CD4-positive, alpha-beta T cell (primary cell): ENCODE data around the gene STX1A. TPM values are rescaled to one million over a fixed set of nuclear protein-coding genes. Genes with fewer than 3 reads are reported as not detected.
"Not testable (repeated sequence)": the region's sequence is repeated elsewhere in the genome, so short reads cannot be mapped to it uniquely, and the experiment has no call there.

Experiments
- ATAC-seq: fragments of 200-7000 bp; cut with Tn5 transposase; one replicate; pipeline ENCODE4 v1.10.0; 2022; ENCODE audit warnings: mild to moderate bottlenecking; ENCODE audit not compliant: poor library complexity
- CTCF ChIA-PET: fragments of 350-600 bp; sonication (Branson Sonifier 250); formaldehyde crosslinking; loops from one replicate; lab custom pipeline; 2021; ENCODE audit warnings: antibody characterized with exemption, inconsistent platforms; lab: Charles Lee
- POLR2A ChIA-PET: fragments of 350-600 bp; sonication (Branson Sonifier 250); formaldehyde crosslinking; loops from one replicate; lab custom pipeline; 2021; ENCODE audit warnings: antibody characterized with exemption, inconsistent platforms; lab: Charles Lee
- DNase-seq, 14 experiments: peaks; one replicate each; pipeline ENCODE4 v3.0.0-alpha.2; 2013 to 2020; ENCODE audit warnings: mixed read lengths in 2 of 14
- H3K27ac ChIP-seq, 2 donors: one replicate each; pipeline versions ENCODE4 v1.5.1 to v1.7.0; 2013; ENCODE audit warnings: low read length in 2 of 2, low read depth in 1 of 2, mild to moderate bottlenecking in 1 of 2
- H3K27me3 ChIP-seq, 2 experiments: 1 replicate in 1 of 2; 2 replicates in 1 of 2; pipeline versions ENCODE4 v1.6.1 to v1.7.0; 2013; ENCODE audit warnings: low read length in 2 of 2, control low read depth in 1 of 2, mild to moderate bottlenecking in 1 of 2, moderate library complexity in 1 of 2; ENCODE audit not compliant: insufficient read depth in 2 of 2, control insufficient read depth in 1 of 2
- H3K36me3 ChIP-seq: one replicate; pipeline ENCODE4 v1.6.1; 2013; ENCODE audit warnings: low read length, control low read depth; ENCODE audit not compliant: insufficient read depth
- H3K4me1 ChIP-seq: one replicate; pipeline ENCODE4 v1.6.1; 2013; ENCODE audit warnings: low read length, control low read depth; ENCODE audit not compliant: insufficient read depth
- H3K4me3 ChIP-seq: one replicate; pipeline ENCODE4 v1.5.1; 2013; ENCODE audit warnings: mild to moderate bottlenecking, low read length, moderate library complexity
- H3K9me3 ChIP-seq, 2 experiments: 1 replicate in 1 of 2; 2 replicates in 1 of 2; pipeline versions ENCODE4 v1.6.1 to v1.7.0; 2013; ENCODE audit warnings: low read length in 2 of 2, mild to moderate bottlenecking in 2 of 2, control low read depth in 1 of 2, moderate library complexity in 1 of 2; ENCODE audit not compliant: control insufficient read depth in 1 of 2, insufficient read depth in 1 of 2
- H3K27ac Mint-ChIP-seq: one replicate; pipeline ENCODE4 v1.8.0; 2020; ENCODE audit warnings: mixed read lengths
- H3K27me3 Mint-ChIP-seq: one replicate; pipeline ENCODE4 v1.8.0; 2021; ENCODE audit warnings: mixed read lengths
- H3K36me3 Mint-ChIP-seq: one replicate; pipeline ENCODE4 v1.8.0; 2021; ENCODE audit warnings: low read depth, mixed read lengths
- H3K4me1 Mint-ChIP-seq: one replicate; pipeline ENCODE4 v1.8.0; 2021; ENCODE audit warnings: low read depth, mixed read lengths
- H3K4me3 Mint-ChIP-seq: one replicate; pipeline ENCODE4 v1.8.0; 2020; ENCODE audit warnings: mild to moderate bottlenecking, mixed read lengths
- H3K9me3 Mint-ChIP-seq: one replicate; pipeline ENCODE4 v1.8.0; 2020; ENCODE audit warnings: mixed read lengths
- intact Hi-C, 2 experiments: fragments of 100-400 bp; cut with DNase I in 1 of 2; cut with micrococcal nuclease in 1 of 2; formaldehyde crosslinking; loops; one replicate each; pipeline versions ENCODE4 v1.15.1 to v1.9.0; 2023 to 2025; cut with DNase I, micrococcal nuclease
- total RNA-seq, 174 experiments: library from RNA in 2 of 174; stranded (reverse) in 2 of 174; gene quantifications; one replicate each; pipeline ENCODE4 v1.2.3 and lab custom pipeline; 2021 to 2026
- TF ChIP-seq, protein P1 (sequence below): fragments of 200-600 bp; IDR thresholded peaks from one replicate; pipeline ENCODE4 v1.8.0; 2022; ENCODE audit warnings: antibody characterized with exemption, mild to moderate bottlenecking

STX1A gene
- total RNA-seq, 2 experiments from 2014 or later = 15.5 to 20.7 TPM

DNA sequence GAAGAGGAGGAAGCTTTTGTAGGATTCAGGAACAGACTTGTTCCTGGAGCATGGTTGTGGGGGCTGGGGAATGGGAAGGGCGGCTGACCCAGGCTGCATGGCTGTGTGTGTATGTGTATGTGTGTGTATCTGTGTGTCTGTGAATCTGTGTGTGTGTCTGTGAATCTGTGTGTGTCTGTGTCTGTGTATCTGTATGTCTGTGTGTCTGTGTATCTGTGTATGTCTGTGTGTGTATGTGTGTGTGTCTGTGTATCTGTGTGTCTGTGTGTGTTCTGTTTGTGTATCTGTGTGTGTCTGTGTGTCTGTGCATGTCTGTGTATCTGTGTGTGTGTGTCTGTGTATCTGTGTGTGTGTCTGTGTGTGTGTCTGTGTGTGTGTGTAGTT is 6.6 kb upstream of the STX1A start:
- Histone ChIP-seq H3K36me3 (no peaks in the 10 kb centered on the region), H3K27ac (no peak overlapping the region), H3K9me3 (no peaks in the 10 kb centered on the region), H3K27me3 (peaks cover 6 to 11% of the 10 kb centered on the region in 2 experiments), H3K4me3 (no peak overlapping the region), H3K4me1 (peaks cover 6% of the 10 kb centered on the region)
- Mint-ChIP-seq H3K4me1 (no peaks in the 10 kb centered on the region), H3K27me3 (peaks cover 9% of the 10 kb centered on the region), H3K27ac (no peak overlapping the region), H3K9me3 (no peaks in the 10 kb centered on the region), H3K36me3 (no peaks in the 10 kb centered on the region), H3K4me3 (no peak overlapping the region)
- TF ChIP-seq, protein P1, sequence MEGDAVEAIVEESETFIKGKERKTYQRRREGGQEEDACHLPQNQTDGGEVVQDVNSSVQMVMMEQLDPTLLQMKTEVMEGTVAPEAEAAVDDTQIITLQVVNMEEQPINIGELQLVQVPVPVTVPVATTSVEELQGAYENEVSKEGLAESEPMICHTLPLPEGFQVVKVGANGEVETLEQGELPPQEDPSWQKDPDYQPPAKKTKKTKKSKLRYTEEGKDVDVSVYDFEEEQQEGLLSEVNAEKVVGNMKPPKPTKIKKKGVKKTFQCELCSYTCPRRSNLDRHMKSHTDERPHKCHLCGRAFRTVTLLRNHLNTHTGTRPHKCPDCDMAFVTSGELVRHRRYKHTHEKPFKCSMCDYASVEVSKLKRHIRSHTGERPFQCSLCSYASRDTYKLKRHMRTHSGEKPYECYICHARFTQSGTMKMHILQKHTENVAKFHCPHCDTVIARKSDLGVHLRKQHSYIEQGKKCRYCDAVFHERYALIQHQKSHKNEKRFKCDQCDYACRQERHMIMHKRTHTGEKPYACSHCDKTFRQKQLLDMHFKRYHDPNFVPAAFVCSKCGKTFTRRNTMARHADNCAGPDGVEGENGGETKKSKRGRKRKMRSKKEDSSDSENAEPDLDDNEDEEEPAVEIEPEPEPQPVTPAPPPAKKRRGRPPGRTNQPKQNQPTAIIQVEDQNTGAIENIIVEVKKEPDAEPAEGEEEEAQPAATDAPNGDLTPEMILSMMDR = peak; percentile 26
- ChIA-PET POLR2A (interaction anchor here (0.7 kb wide), 1 partner anchor 12 kb away, joined by 4 read pairs; the partner anchor contains the start of gene ABHD11), CTCF (interaction anchor here (1.0 to 5.4 kb wide), 6 partner anchors 8 to 141 kb away, joined by 3 to 41 read pairs (median 6); no protein-coding TSS in a partner anchor)
- DNase-seq = no peak
- intact Hi-C loops = loop anchor here in 1 of 2 experiments (5.0 kb wide), 1 partner anchor 79 kb away; no protein-coding TSS in a partner anchor
- peak; percentile 7 for ATAC-seq

DNA sequence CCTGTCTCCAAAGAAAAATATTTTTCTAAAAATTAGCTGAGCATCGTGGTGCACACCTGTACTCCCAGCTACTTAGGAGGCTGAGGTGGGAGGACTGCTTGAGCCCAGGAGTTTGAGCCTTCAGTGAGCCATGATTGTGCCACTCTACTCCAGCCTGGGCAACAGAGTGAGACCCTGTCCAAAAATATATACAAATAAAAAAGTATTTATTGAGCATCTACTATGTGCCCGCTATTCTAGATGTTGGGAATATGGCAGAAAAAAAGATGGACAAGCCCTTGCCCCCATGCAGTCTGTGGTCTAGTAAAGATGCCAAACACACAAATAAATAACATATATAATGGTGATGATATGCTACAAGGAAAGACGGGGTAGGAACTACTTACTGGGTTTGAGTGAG is 4.3 kb upstream of the STX1A start:
- no peak for ATAC-seq
- H3K27me3 Mint-ChIP-seq = peaks cover 13% of the 10 kb centered on the region
- peaks cover 6 to 11% of the 10 kb centered on the region in 2 experiments for H3K27me3 ChIP-seq
- CTCF ChIA-PET = interaction anchor here (5.4 kb wide), 1 partner anchor 117 kb away, joined by 41 read pairs; no protein-coding TSS in a partner anchor
- no peaks in the 10 kb centered on the region for H3K9me3 ChIP-seq
- no peaks in the 10 kb centered on the region for H3K36me3 ChIP-seq
- no peak overlapping the region for H3K4me3 Mint-ChIP-seq
- H3K4me1 Mint-ChIP-seq = peaks cover 7% of the 10 kb centered on the region
- H3K9me3 Mint-ChIP-seq = no peaks in the 10 kb centered on the region
- DNase-seq = no peak
- no peak overlapping the region for H3K27ac Mint-ChIP-seq
- H3K4me1 ChIP-seq = peaks cover 18% of the 10 kb centered on the region
- no peaks in the 10 kb centered on the region for H3K36me3 Mint-ChIP-seq
- no peak overlapping the region for H3K4me3 ChIP-seq
- TF ChIP-seq, protein P1 = no peak
- intact Hi-C loops = no loop called here
- no peak overlapping the region for H3K27ac ChIP-seq
- POLR2A ChIA-PET = no interaction called here

DNA sequence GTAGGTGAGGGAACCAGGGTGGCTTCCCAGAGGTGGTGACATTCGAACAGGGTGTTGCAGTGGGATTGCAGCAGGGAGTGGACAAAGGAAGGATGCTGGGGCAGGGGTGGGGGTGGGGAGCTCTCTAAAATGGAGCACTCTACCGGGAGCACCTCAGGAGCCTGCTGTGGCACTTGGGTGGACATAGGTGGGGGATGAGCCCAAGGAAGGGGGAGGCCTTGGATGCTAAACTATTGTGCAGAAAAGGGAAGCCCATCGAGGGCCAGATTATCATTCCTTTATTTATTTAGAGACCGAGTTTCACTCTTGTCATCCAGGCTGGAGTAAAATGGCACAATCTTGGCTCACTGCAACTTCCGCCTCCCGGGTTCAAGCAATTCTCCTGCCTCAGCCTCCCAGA is 3.3 kb upstream of the STX1A start:
- no peak overlapping the region for H3K4me3 ChIP-seq
- H3K27me3 ChIP-seq = peaks cover 6 to 8% of the 10 kb centered on the region in 2 experiments
- POLR2A ChIA-PET = no interaction called here
- DNase-seq (no peak), ATAC-seq (no peak)
- Mint-ChIP-seq H3K4me1 (peaks cover 13% of the 10 kb centered on the region), H3K9me3 (no peaks in the 10 kb centered on the region), H3K27ac (no peak overlapping the region), H3K27me3 (peaks cover 8% of the 10 kb centered on the region), H3K36me3 (no peaks in the 10 kb centered on the region), H3K4me3 (no peak overlapping the region)
- H3K36me3 ChIP-seq = no peaks in the 10 kb centered on the region
- TF ChIP-seq, protein P1 = no peak
- H3K27ac ChIP-seq = no peak overlapping the region
- CTCF ChIA-PET = interaction anchor here (5.4 kb wide), 1 partner anchor 116 kb away, joined by 41 read pairs; no protein-coding TSS in a partner anchor
- intact Hi-C loops = no loop called here
- no peaks in the 10 kb centered on the region for H3K9me3 ChIP-seq
- peaks cover 28% of the 10 kb centered on the region for H3K4me1 ChIP-seq

DNA sequence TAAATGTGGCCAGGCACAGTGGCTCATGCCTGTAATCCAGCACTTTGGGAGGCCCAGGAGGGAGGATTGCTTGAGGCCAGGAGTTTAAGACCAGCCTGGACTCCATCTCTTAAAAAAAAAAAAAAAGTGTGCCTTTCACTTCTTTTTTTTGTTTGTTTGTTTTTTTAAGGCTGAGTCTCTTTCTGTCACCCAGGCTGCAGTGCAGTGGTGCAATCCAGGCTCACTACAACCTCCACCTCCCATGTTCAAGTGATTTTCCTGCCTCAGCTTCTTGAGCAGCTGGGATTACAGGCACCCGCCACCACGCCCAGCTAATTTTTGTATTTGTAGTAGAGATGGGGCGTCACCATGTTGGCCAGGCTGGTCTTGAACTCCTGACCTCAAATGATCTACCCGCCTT is 2.7 kb upstream of the STX1A start:
- H3K4me3 ChIP-seq, H3K27me3 Mint-ChIP-seq, H3K27ac Mint-ChIP-seq, H3K36me3 ChIP-seq, H3K9me3 Mint-ChIP-seq, DNase-seq, intact Hi-C loops, H3K27me3 ChIP-seq, H3K27ac ChIP-seq, H3K9me3 ChIP-seq, ATAC-seq, POLR2A ChIA-PET, H3K36me3 Mint-ChIP-seq: not testable (repeated sequence)
- CTCF ChIA-PET = interaction anchor here (0.9 to 5.4 kb wide), 2 partner anchors 11 to 115 kb away, joined by 3 to 41 read pairs; no protein-coding TSS in a partner anchor
- peaks cover 16% of the 10 kb centered on the region for H3K4me1 Mint-ChIP-seq
- H3K4me1 ChIP-seq = peaks cover 34% of the 10 kb centered on the region
- peak overlapping the region; percentile 25 for H3K4me3 Mint-ChIP-seq
